Measurements from ENCODE around the gene LANCL2.

DNA sequence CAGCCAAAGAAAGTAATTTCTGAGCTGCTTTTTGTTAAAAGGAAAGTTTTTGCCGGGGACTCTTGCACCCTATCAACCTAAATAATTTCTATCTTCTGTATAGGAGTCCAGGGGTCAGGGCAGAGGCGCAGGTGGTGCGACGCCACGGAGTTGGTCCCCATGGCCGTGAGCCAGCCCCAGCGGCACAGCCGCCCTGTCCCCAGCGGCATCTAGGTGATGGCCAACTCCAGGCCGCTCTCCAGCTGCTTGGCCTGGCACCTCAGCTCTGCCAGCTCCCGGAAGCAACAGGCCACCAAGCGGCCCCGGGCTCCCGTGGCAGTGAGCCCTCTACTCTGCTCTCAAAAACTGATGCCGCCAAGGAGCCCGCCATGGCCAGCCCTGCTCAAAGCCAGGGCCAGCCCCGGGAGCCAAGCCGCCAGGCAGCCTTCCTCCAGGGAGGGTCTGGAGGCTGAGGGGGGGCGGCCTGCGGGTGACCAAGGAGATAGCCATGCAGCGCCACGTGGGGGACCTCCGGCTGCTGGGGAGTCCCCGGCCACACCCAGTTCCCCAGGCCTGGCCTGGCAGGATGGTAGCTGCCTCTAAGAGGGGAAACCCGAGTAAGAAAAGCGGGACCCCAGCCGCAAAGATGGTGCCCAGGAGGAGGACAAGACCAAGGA lies 22.8 kb upstream of the LANCL2 start:
- no peak for TF ChIP-seq FOS (IDR thresholded peaks at IDR 0.05; ENCODE audit: low read depth, low read length)
- TF ChIP-seq POLR2A (IDR thresholded peaks at IDR 0.05; ENCODE audit: low read depth, low read length): no peak
- TF ChIP-seq, protein P1, sequence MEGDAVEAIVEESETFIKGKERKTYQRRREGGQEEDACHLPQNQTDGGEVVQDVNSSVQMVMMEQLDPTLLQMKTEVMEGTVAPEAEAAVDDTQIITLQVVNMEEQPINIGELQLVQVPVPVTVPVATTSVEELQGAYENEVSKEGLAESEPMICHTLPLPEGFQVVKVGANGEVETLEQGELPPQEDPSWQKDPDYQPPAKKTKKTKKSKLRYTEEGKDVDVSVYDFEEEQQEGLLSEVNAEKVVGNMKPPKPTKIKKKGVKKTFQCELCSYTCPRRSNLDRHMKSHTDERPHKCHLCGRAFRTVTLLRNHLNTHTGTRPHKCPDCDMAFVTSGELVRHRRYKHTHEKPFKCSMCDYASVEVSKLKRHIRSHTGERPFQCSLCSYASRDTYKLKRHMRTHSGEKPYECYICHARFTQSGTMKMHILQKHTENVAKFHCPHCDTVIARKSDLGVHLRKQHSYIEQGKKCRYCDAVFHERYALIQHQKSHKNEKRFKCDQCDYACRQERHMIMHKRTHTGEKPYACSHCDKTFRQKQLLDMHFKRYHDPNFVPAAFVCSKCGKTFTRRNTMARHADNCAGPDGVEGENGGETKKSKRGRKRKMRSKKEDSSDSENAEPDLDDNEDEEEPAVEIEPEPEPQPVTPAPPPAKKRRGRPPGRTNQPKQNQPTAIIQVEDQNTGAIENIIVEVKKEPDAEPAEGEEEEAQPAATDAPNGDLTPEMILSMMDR (conservative IDR thresholded peaks at IDR 0.05; ENCODE audit: low read depth, low read length): no peak
- no peak for TF ChIP-seq CHD1 (IDR thresholded peaks at IDR 0.05; ENCODE audit: low read depth, low read length)
- TF ChIP-seq RAD21 (IDR thresholded peaks at IDR 0.05; ENCODE audit: low read length): no peak
- TF ChIP-seq MAZ (IDR thresholded peaks at IDR 0.05; ENCODE audit: borderline replicate concordance, low read depth, low read length): no peak
- TF ChIP-seq, protein P2, sequence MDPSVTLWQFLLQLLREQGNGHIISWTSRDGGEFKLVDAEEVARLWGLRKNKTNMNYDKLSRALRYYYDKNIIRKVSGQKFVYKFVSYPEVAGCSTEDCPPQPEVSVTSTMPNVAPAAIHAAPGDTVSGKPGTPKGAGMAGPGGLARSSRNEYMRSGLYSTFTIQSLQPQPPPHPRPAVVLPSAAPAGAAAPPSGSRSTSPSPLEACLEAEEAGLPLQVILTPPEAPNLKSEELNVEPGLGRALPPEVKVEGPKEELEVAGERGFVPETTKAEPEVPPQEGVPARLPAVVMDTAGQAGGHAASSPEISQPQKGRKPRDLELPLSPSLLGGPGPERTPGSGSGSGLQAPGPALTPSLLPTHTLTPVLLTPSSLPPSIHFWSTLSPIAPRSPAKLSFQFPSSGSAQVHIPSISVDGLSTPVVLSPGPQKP (IDR thresholded peaks at IDR 0.05; ENCODE audit: borderline replicate concordance, low read depth, low read length): no peak
- no peak for TF ChIP-seq CEBPB (IDR thresholded peaks at IDR 0.05; ENCODE audit: low read depth, low read length)

Data from IMR-90 (cell line).